COLO668 (cell line): ENCODE data around the gene SLC12A4.
A peak's percentile ranks its signal among the peaks of the same experiment; 100 is the strongest.
"Not testable (repeated sequence)": the region's sequence is repeated elsewhere in the genome, so short reads cannot be mapped to it uniquely, and the experiment has no call there.

Experiments
- DNase-seq: peaks from one replicate; lab custom pipeline; 2025; ENCODE audit not compliant: unreplicated experiment; lab: John Stamatoyannopoulos, UW

The SLC12A4 gene

DNA sequence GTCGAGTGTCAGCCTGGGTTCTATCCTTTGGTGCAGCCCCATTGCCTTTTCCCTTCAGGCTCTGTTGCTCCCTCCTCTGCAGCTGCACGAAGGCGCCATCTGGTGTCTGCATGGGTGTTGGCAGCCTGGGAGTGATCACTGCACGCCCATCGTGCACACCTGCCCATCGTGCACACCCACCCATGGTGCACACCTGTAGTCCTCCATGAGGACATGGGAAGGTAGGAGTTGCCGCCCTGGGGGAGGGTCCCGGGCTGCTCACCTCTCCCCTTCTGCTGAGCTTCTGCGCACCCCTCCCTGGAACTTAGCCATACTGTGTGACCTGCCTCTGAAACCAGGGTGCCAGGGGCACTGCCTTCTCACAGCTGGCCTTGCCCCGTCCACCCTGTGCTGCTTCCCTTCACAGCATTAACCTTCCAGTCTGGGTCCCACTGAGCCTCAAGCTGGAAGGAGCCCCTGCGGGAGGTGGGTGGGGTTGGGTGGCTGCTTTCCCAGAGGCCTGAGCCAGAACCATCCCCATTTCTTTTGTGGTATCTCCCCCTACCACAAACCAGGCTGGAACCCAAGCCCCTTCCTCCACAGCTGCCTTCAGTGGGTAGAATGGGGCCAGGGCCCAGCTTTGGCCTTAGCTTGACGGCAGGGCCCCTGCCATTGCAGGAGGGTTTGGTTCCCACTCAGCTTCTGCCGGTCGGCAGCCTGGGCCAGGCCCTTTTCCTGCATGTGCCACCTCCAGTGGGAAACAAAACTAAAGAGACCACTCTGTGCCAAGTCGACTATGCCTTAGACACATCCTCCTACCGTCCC lies 39.7 kb downstream of the SLC12A4 start:
- DNase-seq: peak; percentile 83

DNA sequence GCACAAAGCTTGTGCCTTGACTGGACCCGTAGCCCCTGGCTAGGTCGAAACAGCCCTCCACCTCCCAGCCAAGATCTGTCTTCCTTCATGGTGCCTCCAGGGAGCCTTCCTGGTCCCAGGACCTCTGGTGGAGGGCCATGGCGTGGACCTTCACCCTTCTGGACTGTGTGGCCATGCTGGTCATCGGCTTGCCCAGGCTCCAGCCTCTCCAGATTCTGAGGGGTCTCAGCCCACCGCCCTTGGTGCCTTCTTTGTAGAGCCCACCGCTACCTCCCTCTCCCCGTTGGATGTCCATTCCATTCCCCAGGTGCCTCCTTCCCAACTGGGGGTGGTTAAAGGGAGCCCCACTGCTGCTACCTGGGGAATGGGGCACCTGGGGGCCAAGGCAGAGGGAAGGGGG lies 40.3 kb downstream of the SLC12A4 start:
- no peak for DNase-seq

DNA sequence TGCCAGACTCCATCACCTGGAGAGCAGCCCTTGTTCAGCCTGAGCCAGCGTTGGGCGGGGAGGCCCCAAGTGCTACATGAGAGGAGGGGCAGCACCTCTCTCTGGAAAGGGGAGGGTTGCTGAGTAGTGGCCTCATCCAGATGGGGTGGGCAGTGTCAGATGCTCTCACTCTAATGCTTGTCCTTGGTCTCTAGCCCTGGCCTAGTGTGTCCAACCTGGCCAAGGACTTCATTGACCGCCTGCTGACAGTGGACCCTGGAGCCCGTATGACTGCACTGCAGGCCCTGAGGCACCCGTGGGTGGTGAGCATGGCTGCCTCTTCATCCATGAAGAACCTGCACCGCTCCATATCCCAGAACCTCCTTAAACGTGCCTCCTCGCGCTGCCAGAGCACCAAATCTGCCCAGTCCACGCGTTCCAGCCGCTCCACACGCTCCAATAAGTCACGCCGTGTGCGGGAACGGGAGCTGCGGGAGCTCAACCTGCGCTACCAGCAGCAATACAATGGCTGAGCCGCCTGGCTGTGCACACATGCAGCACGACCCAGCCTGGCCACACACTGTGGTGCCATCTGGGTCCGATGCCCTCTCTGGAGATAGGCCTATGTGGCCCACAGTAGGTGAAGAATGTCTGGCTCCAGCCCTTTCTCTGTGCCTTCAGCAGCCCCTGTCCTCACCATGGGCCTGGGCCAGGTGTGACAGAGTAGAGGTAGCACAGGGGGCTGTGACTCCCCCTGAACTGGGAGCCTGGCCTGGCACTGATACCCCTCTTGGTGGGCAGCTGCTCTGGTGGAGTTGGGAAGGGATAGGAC lies 41.1 kb downstream of the SLC12A4 start:
- no peak for DNase-seq

DNA sequence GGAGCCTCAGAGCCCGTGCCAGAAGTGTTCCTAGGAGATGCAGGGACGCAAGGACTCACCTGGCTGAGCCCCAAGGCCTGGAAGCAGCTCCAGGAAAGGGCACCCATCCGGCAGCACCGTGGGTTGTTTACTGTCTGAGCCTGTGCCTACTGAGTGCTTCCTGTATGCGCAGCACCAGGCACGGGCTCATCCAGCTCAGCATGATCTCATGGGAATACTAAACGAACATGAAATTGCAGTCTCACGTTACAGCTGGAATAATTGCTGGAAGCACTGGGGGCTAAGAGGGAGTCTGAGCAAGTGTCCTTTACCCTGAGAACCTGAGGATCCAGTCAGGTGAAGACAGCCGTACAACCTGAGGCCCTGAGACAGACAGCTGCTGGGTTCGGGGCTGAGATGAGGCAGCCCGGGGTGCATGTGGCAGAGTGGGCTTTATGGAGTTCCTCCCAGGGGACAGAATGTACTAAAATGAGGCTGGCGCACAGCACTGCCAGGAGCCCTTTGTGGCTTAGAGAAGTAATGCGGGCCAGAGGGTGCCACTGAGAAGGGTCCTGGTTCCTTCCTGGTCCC lies 42.2 kb downstream of the SLC12A4 start:
- DNase-seq: peak; percentile 84

DNA sequence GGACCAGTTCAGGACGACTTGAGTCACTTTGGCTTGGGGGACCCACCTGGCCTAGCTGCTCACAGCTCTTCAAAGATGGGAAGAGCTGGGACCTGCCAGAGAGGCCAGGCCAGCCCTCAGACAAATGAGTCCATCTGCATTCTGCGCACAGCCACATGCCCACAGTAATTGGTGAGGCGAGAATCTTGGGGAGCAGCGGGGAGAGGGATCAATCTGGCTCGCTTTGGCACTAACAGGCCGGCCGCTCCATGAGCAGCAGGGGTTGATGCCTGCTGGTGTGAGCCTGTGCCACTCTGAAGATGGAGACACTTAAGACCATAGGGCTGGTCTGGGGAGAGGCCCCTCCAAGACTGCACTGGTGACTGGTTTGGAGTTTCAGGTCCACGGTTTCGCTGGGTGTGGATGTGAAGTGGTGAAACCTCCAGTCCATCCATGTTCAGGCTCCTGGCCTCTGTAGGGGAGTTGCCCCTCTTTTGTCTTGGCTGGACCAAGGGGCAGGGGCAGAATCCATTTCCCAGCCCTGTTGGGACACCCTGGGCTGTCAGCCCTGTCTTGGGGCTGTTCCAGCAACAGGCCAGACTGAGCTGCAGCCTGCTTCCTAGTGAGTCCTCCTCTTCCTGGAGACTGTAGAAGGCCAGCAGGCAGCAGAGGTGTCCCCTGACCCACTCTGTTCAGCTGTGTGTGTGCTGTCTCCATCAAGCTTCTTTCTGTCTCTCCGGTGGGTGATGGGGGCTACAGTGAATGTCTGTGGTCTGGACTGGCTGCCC lies 44.1 kb downstream of the SLC12A4 start:
- no peak for DNase-seq

DNA sequence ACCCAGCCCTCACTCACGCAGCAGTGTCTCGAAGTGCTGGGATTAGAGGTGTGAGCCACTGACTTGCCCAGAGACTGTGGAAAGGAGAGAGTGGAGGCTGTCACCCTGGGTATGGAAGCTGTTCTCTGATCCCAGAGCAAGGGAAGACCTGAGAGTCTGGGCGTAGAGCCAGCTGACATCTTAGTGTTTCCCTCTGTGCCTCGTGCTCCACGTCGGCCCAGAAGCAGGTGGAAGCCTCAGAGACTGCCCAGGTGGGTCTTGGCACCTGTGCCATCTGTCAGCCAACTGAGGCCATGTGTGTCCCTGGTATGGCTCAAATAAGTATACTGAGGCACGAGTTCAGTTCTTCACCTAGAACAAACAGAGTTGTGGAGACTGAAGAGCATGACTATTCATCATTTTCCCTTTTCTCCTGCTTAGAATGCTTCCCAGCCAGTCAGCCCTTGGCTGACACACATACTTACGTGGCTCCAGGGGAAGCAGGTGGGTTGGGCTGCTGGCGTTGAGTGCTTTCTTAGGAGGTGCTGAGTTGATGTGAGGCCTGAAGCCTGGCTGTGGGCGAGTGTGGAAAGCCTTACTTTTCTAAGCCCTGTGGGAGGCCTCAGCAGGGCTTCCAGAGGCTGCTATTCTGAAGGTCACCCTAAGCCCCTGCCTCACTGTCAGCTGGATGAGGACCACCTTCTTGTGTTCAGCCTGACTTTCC lies 44.9 kb downstream of the SLC12A4 start:
- peak; percentile 14 for DNase-seq

DNA sequence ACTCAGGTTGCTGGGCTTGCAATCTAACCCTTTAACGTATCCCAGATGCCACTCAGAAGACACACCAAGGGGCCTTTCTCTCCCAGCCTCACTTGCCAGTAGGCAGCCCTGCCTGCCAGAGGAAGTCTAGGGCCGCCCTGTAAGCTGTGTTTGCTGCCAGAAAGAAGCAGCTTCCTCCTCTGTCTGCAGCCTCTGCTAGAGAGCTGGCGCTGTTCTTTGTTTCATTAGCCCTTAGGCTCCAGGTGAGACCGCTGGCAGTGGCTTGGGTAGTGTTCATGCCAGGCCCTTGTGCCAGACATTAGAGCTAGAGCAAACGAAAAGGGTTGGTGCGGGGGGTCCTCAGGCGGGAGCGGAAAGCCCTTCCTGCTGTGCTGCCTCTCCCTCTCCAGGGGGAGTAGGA lies 45.7 kb downstream of the SLC12A4 start:
- peak; percentile 30 for DNase-seq

DNA sequence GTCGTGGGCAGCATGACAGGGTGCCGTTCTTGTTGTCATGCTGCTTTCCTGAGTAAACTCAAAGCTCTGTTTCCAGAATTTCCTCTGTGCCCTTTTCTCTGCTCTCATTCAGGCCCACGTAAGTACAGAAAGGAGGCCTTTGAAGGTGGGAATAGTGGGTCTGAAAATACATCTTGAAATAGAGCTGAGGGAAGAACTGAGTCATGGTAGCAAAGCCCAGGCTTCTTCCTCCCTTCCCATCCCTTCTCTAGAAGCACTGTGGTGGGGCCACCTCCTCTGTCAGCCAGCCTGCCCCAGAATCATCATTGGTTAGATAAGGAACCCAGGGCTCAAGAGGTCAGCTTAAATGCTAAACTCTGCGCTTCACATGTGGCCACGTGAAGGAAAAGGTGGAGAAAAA lies 46.2 kb downstream of the SLC12A4 start:
- DNase-seq: no peak

DNA sequence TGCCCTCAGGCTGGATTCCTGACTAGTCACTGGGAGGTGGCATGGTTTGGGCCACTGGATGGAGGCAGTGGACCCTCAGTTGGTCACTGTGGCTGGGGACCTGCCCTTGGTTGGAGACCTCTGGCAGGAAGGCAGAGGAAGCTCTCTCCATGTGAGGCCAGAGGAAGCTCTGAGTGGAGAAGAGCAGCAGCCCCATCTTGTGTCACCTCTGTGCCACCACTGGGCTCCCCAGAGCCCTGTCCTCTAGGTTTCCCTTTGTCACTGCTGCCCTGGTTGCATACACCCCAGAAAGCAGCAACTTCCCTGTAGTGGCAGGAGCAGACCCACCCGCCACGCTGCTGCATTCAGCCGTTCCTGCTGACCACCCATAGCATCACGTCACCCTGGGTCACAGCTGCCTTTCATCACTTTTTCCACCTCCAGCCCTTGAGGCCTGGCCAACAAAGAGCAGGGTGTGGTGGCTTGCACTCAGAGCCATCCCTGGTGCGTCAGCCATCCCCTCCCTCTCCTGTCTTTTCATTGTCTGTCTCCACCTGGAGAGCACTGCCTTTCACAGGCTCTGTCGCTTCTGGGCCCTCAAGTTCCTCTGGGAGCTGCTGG lies 48.7 kb downstream of the SLC12A4 start:
- DNase-seq: no peak

DNA sequence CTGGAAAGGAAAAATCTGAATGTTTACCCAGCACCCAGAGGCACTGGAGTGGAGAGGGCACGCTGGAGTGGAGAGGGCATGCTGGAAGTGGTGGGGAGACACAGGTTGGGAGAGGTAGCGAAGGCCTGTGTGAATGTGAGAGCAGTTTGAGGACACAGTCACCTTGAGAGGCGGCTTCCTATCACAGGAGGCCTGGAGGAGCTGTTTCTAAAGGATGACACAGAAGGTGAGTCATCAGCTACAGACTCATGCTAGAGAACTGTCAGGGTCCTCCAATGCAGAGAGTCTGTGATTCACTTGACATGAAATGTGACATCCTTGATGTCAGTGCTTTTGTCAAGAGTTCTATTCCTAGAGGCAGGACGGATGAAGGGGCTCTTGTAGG lies 50.6 kb downstream of the SLC12A4 start:
- DNase-seq: peak; percentile 23

DNA sequence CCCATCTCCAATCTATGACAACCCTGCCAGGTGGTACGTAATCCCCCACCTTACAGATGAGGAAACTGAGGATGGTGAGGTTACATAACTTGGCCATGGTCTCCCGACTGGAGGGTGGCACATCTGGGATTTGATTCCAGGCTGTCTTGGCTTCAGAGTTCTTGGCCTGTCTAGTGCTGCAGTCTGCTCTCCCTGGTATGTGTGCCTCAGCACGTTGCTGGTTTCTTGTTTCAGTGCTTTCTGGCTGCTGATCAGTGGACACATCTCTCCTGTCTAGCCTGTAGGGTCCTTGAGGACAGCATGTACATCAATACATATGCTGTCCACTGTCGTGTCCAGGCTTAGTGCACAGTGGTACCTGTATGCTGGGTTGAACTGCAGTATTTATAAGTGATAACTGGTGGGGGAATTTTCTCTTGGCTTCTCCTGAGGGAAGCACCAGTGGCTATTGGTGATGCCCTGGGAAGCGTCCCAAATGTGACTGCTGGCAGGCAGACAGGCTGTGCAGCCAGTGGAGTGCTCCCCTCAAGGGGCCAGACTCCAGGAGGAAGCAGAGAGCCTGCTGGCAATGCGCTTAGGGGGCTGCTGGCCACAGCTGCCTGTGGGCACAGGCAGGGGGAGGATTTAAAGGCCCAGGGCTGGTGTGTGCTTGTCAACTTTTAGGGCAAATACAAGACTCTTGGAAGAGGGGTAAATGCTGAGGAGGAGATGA lies 51.1 kb downstream of the SLC12A4 start:
- no peak for DNase-seq

DNA sequence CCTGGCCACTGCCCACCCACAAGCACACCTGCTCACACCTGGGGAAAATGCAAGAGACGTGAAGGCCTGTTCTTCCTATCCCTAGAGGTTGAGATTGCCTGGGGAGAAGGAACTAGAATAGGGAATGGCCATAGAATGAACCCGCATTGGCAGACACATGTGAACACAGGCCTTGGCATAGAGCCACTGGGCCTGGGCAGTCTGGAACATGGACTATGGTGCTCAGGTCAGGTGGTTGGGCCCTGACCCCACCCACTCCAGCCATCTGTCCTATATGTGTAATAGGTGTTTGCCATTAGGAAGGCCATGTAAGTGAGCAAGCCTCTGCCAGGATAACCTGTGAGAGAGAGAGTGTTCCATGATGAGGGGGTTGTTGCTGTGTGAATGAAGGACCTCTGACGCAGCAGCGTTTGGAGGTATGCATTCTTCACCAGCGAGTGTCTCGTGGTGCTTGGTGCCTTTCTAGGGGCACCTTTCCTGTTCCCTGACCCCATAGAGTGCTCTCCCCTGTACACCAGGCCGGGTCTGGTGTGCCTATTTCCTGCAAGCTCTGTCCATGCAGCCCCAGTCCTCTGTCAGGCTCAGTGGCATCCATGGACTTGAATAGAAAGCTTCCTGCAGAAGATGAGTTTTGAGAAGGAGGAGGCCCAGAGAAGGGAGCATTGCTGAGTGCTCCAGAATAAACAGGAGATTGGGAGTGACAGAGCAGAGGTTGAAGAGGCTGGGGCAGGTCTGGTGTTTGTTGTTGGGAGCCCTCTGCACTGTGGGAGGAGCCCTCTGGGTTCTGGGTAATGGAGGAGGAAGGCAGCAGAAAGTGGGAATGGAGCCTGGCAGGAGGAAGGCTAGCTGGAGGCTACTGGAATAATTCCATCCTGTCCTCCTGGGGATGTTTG lies 52.4 kb downstream of the SLC12A4 start:
- DNase-seq: no peak

DNA sequence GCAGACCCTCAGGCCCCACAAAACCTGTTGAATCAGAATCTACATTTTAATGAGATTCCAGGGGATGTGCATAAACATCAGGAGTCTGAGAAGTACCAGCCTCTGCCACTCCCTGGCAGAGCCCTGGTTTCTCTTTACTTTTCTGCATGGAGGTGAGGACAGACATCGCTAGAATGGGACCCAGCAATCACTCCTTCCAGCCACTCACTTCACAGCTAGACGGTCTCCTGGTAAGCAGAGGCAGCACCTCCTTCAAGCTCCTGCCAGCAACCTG lies 53.0 kb downstream of the SLC12A4 start:
- DNase-seq: not testable (repeated sequence)

DNA sequence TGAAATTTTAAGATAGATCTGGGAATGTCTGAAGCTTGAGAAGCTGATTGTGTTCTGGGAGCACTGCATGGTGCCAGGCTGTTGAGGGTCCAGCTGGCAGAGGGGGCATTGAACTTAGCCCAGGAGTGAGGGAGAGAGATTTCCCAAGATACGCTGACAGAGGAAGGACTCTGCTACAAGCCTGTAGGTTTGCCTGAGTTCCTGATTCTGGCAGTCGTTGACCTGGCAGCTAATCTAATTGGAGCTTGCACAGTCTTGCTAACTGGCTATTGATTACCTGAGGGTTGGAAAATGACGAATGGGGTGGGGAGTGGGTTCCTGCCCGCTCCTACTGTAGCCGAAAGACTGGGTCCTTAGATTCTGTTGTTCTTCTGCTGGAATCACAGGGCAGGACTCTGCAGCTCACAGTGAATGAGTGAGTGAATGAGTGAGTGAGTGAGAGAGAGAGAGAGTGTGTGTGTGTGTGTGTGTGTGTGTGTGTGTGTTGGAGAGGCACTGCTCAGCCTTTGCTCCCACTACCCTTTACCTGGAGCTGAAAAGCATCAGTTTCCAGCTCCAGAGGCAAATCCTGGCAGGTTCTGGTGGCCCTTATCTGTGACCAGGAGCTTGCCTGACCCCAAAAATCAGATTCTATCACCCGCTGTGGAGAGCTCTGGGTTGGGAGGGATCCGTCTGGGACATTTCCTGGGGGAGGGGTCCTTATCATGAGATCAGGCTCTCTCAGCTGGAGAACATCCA lies 53.5 kb downstream of the SLC12A4 start:
- DNase-seq: no peak

DNA sequence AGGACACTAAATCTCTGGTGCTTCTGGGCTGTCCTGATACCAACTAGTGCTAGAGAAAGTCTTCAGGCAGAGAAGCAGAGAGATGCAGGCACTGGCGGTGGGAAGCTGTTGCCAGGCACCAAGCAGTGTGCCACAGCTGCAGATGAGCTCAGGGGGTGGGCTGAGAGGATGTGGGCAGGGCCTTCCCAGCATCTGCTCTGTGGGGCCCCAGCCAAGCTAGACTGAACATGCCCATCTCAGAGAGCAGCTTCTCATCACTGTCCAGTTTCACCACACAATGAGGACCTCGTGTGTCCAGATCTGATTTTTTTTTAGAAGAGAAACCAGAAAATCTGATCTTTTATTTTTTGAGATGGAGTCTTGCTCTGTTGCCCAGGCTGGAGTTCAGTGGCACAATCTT lies 58.3 kb downstream of the SLC12A4 start:
- DNase-seq: peak; percentile 33

DNA sequence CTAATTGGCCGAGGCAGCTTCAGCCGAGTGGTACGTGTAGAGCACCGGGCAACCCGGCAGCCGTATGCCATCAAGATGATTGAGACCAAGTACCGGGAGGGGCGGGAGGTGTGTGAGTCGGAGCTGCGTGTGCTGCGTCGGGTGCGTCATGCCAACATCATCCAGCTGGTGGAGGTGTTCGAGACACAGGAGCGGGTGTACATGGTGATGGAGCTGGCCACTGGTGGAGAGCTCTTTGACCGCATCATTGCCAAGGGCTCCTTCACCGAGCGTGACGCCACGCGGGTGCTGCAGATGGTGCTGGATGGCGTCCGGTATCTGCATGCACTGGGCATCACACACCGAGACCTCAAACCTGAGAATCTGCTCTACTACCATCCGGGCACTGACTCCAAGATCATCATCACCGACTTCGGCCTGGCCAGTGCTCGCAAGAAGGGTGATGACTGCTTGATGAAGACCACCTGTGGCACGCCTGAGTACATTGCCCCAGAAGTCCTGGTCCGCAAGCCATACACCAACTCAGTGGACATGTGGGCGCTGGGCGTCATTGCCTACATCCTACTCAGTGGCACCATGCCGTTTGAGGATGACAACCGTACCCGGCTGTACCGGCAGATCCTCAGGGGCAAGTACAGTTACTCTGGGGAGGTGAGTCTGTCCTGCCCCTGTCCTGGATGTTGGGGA lies 59.2 kb downstream of the SLC12A4 start:
- DNase-seq: no peak

DNA sequence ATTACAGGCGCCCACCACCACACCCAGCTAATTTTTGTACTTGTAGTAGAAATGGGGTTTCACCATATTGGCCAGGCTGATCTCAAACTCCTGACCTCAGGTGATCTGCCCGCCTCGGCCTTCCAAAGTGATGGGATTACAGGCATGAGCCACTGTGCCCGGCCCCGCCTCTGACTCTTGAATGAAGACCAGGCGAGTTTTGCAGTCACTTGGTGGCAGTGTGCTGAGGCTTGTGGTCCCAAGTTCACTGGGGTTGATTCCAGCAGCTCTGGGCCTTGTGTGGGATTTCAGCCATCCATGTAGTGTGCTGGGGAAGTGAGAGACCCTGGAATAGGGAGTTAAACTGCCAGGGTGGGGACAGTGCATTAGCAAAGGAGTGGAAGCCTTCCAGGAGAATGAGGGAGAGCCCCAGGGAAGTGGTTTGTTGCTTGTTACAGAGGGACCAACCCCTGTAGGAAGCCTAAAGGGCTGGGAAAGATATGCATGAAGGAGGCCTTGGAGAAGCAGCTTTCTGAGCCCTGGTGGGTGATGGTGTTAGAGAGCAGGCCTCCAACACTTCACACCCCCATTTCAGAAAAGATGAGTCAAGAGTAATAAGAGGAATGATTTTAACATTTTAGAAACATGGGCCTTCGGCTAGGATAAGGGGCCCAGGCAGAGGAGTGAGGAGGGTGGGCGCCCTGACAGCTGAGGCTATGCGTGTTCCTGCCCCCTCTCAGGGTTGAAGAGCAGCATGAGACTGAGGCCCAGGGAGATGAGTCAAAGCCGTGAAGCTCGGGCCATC lies 60.8 kb downstream of the SLC12A4 start:
- DNase-seq: no peak
